Keratinocyte (primary cell): ENCODE measurements around the gene ASTN2. TPM values are rescaled to one million over a fixed set of nuclear protein-coding genes. Genes with fewer than 3 reads are reported as not detected.

Experiments
- DNase-seq: peaks from one replicate; pipeline ENCODE4 v3.0.0-alpha.2; 2011; ENCODE audit warnings: low read depth, missing footprints, low spot score
- FAIRE-seq: peaks from 2 replicates; lab custom pipeline; 2011; peaks lifted over from hg19 to GRCh38; lab: Jason Lieb, UNC
- H2AFZ ChIP-seq: 2 replicates; pipeline ENCODE4 v1.6.0; 2012; ENCODE audit warnings: low read length, control low read depth, inconsistent platforms; ENCODE audit not compliant: control insufficient read depth
- H3K27ac ChIP-seq: 2 replicates; pipeline ENCODE4 v1.5.1; 2011; ENCODE audit warnings: low read length; ENCODE audit not compliant: control insufficient read depth, insufficient read depth
- H3K27me3 ChIP-seq: 3 replicates; pipeline ENCODE4 v1.6.0; 2011; ENCODE audit warnings: low read length; ENCODE audit not compliant: control insufficient read depth, insufficient read depth; ENCODE audit errors: extremely low read depth
- H3K36me3 ChIP-seq, 2 experiments: 2 replicates in 1 of 2; 3 replicates in 1 of 2; pipeline ENCODE4 v1.5.1; 2011; ENCODE audit warnings: low read length in 2 of 2, mild to moderate bottlenecking in 1 of 2; ENCODE audit not compliant: control insufficient read depth in 2 of 2, insufficient read depth in 2 of 2; ENCODE audit errors: extremely low read depth in 1 of 2
- H3K4me1 ChIP-seq: 3 replicates; pipeline ENCODE4 v1.5.1; 2011; ENCODE audit warnings: low read length; ENCODE audit not compliant: control insufficient read depth, insufficient read depth; ENCODE audit errors: extremely low read depth
- H3K4me2 ChIP-seq: 3 replicates; pipeline ENCODE4 v1.6.0; 2011; ENCODE audit warnings: low read depth, low read length; ENCODE audit not compliant: control insufficient read depth, insufficient read depth; ENCODE audit errors: extremely low read depth
- H3K4me3 ChIP-seq, 3 experiments: fragments of 200-600 bp in 1 of 3; sonication (generic) in 1 of 3; 2 replicates in 2 of 3; 3 replicates in 1 of 3; pipeline ENCODE4 v1.5.1; 2011 to 2016; ENCODE audit warnings: low read length in 3 of 3, mild to moderate bottlenecking in 3 of 3, control low read depth in 2 of 3, inconsistent platforms in 1 of 3, low read depth in 1 of 3, mixed read lengths in 1 of 3, mixed run types in 1 of 3, moderate library complexity in 1 of 3; ENCODE audit not compliant: control insufficient read depth in 2 of 3, insufficient read depth in 2 of 3; ENCODE audit errors: extremely low read depth in 1 of 3
- H3K79me2 ChIP-seq: 2 replicates; pipeline ENCODE4 v1.6.0; 2012; ENCODE audit warnings: low read length; ENCODE audit not compliant: control insufficient read depth, insufficient read depth
- H3K9ac ChIP-seq: 3 replicates; pipeline ENCODE4 v1.6.0; 2011; ENCODE audit warnings: low read length; ENCODE audit not compliant: control insufficient read depth, insufficient read depth; ENCODE audit errors: extremely low read depth
- H3K9me1 ChIP-seq: 3 replicates; pipeline ENCODE4 v1.6.0; 2011; ENCODE audit warnings: low read length; ENCODE audit not compliant: control insufficient read depth, insufficient read depth; ENCODE audit errors: extremely low read depth
- H3K9me3 ChIP-seq: 2 replicates; pipeline ENCODE4 v1.5.1; 2012; ENCODE audit warnings: low read depth, low read length; ENCODE audit not compliant: control insufficient read depth
- H4K20me1 ChIP-seq: 3 replicates; pipeline ENCODE4 v1.6.0; 2011; ENCODE audit warnings: low read length; ENCODE audit not compliant: control insufficient read depth, insufficient read depth; ENCODE audit errors: extremely low read depth
- EZH2 ChIP-seq: IDR thresholded peaks from one replicate; pipeline ENCODE4 v1.6.1; 2012; ENCODE audit warnings: inconsistent platforms, mild to moderate bottlenecking, low read length, moderate library complexity
- dilution Hi-C: fragments of 300-500 bp; cut with MboI; formaldehyde crosslinking; loops from one replicate; pipeline ENCODE4 v1.7.0; 2020; ENCODE audit warnings: low sequenced_read_pairs; ENCODE audit not compliant: extremely low pct_ligation_motif_present
- polyA plus RNA-seq, 5 experiments: library from polyadenylated mRNA; depleted of rRNA in 3 of 5; stranded (reverse) in 3 of 5; stranded (forward) in 1 of 5; unstranded in 1 of 5; fragments of >200 nt; gene quantifications; 1 replicate in 1 of 5; 2 replicates in 3 of 5; 3 replicates in 1 of 5; pipeline versions ENCODE4 v1.2.1 to v1.2.3, GENCODE V29; 2011 to 2012; ENCODE audit warnings: missing spikeins in 2 of 5, low read depth in 1 of 5, low replicate concordance in 1 of 5
- TF ChIP-seq, protein P1 (sequence below), 3 experiments: IDR thresholded peaks in 1 of 3; conservative IDR thresholded peaks in 1 of 3; optimal IDR thresholded peaks in 1 of 3; 2 replicates in 2 of 3; 3 replicates in 1 of 3; pipeline versions ENCODE3 to v1.5.1; 2011; ENCODE audit warnings: low read length in 3 of 3, mild to moderate bottlenecking in 3 of 3, moderate library complexity in 2 of 3, control low read depth in 1 of 3, inconsistent platforms in 1 of 3; ENCODE audit not compliant: insufficient read depth in 2 of 3; ENCODE audit errors: extremely low read depth in 1 of 3

ASTN2 gene
- polyA plus RNA-seq, 1 donor (not counting 4 experiments of a cell fraction or from before 2014, with no cell fraction given) = 0.31 TPM

DNA sequence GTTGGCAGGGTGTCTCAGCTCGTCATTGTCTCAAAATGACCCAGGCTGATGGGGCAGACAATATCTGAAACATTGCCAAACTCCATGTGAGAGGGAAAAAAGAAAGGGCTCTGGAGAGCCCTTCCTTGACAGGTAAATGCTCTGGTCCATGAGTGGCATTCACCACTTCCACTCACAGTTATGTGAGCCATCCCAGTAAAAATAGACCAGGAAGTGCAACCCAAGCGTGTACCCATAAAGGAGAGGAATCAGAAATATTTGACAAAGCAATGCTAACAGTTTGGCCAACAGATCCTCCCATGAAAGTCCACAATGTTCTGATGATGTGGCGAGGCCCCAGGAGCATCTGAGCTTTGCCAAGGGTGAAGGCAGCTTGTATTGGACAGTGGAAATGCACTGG, 49.4 kb downstream of the ASTN2 start:
- Histone ChIP-seq H3K4me2 (no peak overlapping the region), H4K20me1 (no peaks in the 10 kb centered on the region), H3K9ac (no peak overlapping the region), H3K36me3 (no peaks in the 10 kb centered on the region), H3K4me1 (no peaks in the 10 kb centered on the region), H3K27me3 (no peaks in the 10 kb centered on the region), H3K79me2 (no peaks in the 10 kb centered on the region), H3K4me3 (no peak overlapping the region), H2AFZ (no peak overlapping the region), H3K27ac (no peak overlapping the region), H3K9me1 (no peaks in the 10 kb centered on the region), H3K9me3 (no peaks in the 10 kb centered on the region)
- no peak for DNase-seq
- TF ChIP-seq, protein P1, sequence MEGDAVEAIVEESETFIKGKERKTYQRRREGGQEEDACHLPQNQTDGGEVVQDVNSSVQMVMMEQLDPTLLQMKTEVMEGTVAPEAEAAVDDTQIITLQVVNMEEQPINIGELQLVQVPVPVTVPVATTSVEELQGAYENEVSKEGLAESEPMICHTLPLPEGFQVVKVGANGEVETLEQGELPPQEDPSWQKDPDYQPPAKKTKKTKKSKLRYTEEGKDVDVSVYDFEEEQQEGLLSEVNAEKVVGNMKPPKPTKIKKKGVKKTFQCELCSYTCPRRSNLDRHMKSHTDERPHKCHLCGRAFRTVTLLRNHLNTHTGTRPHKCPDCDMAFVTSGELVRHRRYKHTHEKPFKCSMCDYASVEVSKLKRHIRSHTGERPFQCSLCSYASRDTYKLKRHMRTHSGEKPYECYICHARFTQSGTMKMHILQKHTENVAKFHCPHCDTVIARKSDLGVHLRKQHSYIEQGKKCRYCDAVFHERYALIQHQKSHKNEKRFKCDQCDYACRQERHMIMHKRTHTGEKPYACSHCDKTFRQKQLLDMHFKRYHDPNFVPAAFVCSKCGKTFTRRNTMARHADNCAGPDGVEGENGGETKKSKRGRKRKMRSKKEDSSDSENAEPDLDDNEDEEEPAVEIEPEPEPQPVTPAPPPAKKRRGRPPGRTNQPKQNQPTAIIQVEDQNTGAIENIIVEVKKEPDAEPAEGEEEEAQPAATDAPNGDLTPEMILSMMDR (optimal IDR thresholded peaks at IDR 0.05 in 1 of 3, IDR thresholded peaks at IDR 0.05 in 1 of 3, conservative IDR thresholded peaks at IDR 0.05 in 1 of 3; ENCODE audit: extremely low read depth in 1 of 3, insufficient read depth in 2 of 3, low read length in 3 of 3) = no peak
- no peak for TF ChIP-seq EZH2
- FAIRE-seq = no peak
- dilution Hi-C loops = no loop called here

DNA sequence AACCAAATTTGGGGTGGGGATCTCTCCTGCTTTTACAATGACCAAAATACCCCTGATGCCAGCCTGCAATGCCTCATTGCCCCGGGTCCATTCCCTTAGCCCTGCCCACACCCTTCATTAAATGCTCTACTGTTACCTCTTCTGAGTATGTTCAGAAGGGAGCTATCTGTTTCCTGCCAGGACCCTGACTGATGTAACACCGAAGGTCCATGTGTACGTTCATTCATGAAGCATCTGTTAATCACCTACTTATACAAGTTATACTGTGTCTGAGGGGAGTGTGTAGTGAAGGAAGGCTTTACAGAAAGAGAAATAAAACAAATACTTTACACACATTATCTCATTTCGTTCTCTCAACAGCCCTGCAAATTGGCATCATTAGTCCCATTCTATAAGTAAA, 51.9 kb downstream of the ASTN2 start:
- Histone ChIP-seq H4K20me1 (no peaks in the 10 kb centered on the region), H3K9ac (no peak overlapping the region), H2AFZ (no peak overlapping the region), H3K79me2 (no peaks in the 10 kb centered on the region), H3K4me3 (no peak overlapping the region), H3K27me3 (no peaks in the 10 kb centered on the region), H3K36me3 (no peaks in the 10 kb centered on the region), H3K4me1 (no peaks in the 10 kb centered on the region), H3K27ac (no peak overlapping the region), H3K4me2 (no peak overlapping the region), H3K9me1 (no peaks in the 10 kb centered on the region), H3K9me3 (no peaks in the 10 kb centered on the region)
- dilution Hi-C loops = no loop called here
- TF ChIP-seq, protein P1 (optimal IDR thresholded peaks at IDR 0.05 in 1 of 3, IDR thresholded peaks at IDR 0.05 in 1 of 3, conservative IDR thresholded peaks at IDR 0.05 in 1 of 3; ENCODE audit: extremely low read depth in 1 of 3, insufficient read depth in 2 of 3, low read length in 3 of 3) = no peak
- no peak for TF ChIP-seq EZH2
- DNase-seq (no peak), FAIRE-seq (no peak)
